Breast epithelium (tissue), 4 donors: ENCODE data around the gene DUS1L. TPM values are rescaled to one million over a fixed set of nuclear protein-coding genes. Genes with fewer than 3 reads are reported as not detected.

Source experiments
- DNase-seq, 2 donors: peaks; one replicate each; pipeline ENCODE4 v3.0.0-alpha.2; 2019; ENCODE audit warnings: low spot score in 2 of 2
- H3K27ac ChIP-seq, 2 donors: fragments of 200-600 bp; sonication (generic) in 1 of 2; one replicate each; pipeline ENCODE4 v1.5.1; 2016 to 2019; ENCODE audit warnings: mild to moderate bottlenecking in 1 of 2
- H3K27me3 ChIP-seq, 2 donors: fragments of 200-600 bp; sonication (generic) in 1 of 2; one replicate each; pipeline versions ENCODE4 v1.5.1 to v1.6.0; 2017 to 2019; ENCODE audit warnings: control low read depth in 1 of 2, mild to moderate bottlenecking in 1 of 2
- H3K36me3 ChIP-seq: fragments of 200-600 bp; one replicate; pipeline ENCODE4 v1.5.1; 2019
- H3K4me1 ChIP-seq, 2 donors: fragments of 200-600 bp; sonication (generic); one replicate each; pipeline ENCODE4 v1.5.1; 2016 to 2019; ENCODE audit warnings: control low read depth in 1 of 2
- H3K4me3 ChIP-seq, 3 donors: fragments of 200-600 bp; sonication (generic); 1 replicate in 2 of 3; 2 replicates in 1 of 3; pipeline ENCODE4 v1.5.1; 2016 to 2019; ENCODE audit warnings: mild to moderate bottlenecking in 3 of 3, moderate library complexity in 2 of 3
- H3K9me3 ChIP-seq, 2 donors: fragments of 200-600 bp; sonication (generic) in 1 of 2; one replicate each; pipeline ENCODE4 v1.5.1; 2016 to 2019; ENCODE audit warnings: control low read depth in 1 of 2
- CTCF ChIP-seq, 3 donors: fragments of 450-650 bp; IDR thresholded peaks; one replicate each; pipeline ENCODE4 v1.5.1; 2016 to 2017; ENCODE audit warnings: antibody characterized with exemption in 3 of 3, mild to moderate bottlenecking in 3 of 3, moderate library complexity in 3 of 3
- POLR2A ChIP-seq: fragments of 450-650 bp; IDR thresholded peaks from one replicate; pipeline ENCODE4 v1.6.1; 2016; ENCODE audit warnings: antibody characterized with exemption, mild to moderate bottlenecking, moderate library complexity
- POLR2AphosphoS5 ChIP-seq, 3 donors: sonication (generic); formaldehyde crosslinking; IDR thresholded peaks; one replicate each; pipeline ENCODE4 v1.6.1; 2017; ENCODE audit warnings: antibody characterized with exemption in 3 of 3
- intact Hi-C: fragments of 100-400 bp; cut with DNase I; formaldehyde crosslinking; loops from one replicate; pipeline ENCODE4 v1.15.1; 2023; ENCODE audit warnings: low total_unique reads
- total RNA-seq, 3 donors: library from RNA; depleted of rRNA; stranded (reverse); fragments of >200 nt; gene quantifications; one replicate each; pipeline ENCODE4 v1.1.0, GENCODE V29; 2016

Gene DUS1L
- total RNA-seq, 3 donors from 2014 or later, result 55.0 to 96.4 (median 82.0) TPM

- no peaks in the 10 kb centered on the region for H3K9me3 ChIP-seq
- intact Hi-C loops, result no loop called here
- H3K27me3 ChIP-seq, result no peaks in the 10 kb centered on the region
- TF ChIP-seq POLR2A (no peak), CTCF (IDR thresholded peaks at IDR 0.05) (no peak), POLR2AphosphoS5 (IDR thresholded peaks at IDR 0.05) (no peak)
- H3K4me3 ChIP-seq, result no peak overlapping the region
- no peak for DNase-seq
- peaks cover 0 to 7% of the 10 kb centered on the region in 2 donors for H3K4me1 ChIP-seq
- peaks cover 5% of the 10 kb centered on the region for H3K36me3 ChIP-seq
- H3K27ac ChIP-seq, result no peak overlapping the region
Observed at GRCh38 chr17:82059272-82060000, 6.2 kb downstream of the DUS1L start.

DNA sequence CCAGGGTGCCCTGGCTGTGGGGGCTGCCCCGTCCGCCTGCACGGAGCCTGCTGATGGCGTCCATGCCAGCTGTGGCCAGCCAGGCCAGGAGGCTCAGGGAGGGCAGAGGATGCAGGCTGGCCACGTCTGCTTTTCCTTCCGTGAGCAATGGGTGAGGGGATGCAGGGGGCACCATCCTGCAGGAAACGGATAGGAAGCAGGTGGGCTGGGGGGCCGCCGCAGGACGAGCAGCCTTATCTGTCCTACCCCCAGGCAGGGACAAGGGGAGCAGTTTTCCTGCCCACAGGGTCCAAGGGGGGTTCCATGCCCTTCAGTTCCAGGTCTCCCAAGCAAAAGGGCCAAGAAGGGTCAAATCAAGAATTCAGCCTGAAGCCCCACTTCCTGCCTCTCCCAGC, 6.8 kb downstream of the DUS1L start:
- no peak for DNase-seq
- no peak for TF ChIP-seq POLR2AphosphoS5 (IDR thresholded peaks at IDR 0.05)
- TF ChIP-seq CTCF (IDR thresholded peaks at IDR 0.05), result no peak
- no peak for TF ChIP-seq POLR2A
- H3K36me3 ChIP-seq, result peaks cover 5% of the 10 kb centered on the region
- intact Hi-C loops, result no loop called here
- H3K4me3 ChIP-seq, result no peak overlapping the region
- H3K4me1 ChIP-seq, result peaks cover 0 to under 1% of the 10 kb centered on the region in 2 donors
- H3K9me3 ChIP-seq, result no peaks in the 10 kb centered on the region
- no peaks in the 10 kb centered on the region for H3K27me3 ChIP-seq
- H3K27ac ChIP-seq, result no peak overlapping the region

GRCh38 chr17:82058230-82058854, 7.3 kb downstream of the DUS1L start:
- H3K27me3 ChIP-seq, result no peaks in the 10 kb centered on the region
- peaks cover 5% of the 10 kb centered on the region for H3K36me3 ChIP-seq
- H3K9me3 ChIP-seq, result no peaks in the 10 kb centered on the region
- H3K4me3 ChIP-seq, result no peak overlapping the region
- peaks cover 0 to 4% of the 10 kb centered on the region in 2 donors for H3K4me1 ChIP-seq
- H3K27ac ChIP-seq, result no peak overlapping the region
- no peak for TF ChIP-seq CTCF (IDR thresholded peaks at IDR 0.05)
- no peak for TF ChIP-seq POLR2A
- TF ChIP-seq POLR2AphosphoS5 (IDR thresholded peaks at IDR 0.05), result no peak
- DNase-seq, result no peak
- intact Hi-C loops, result no loop called here

DNA sequence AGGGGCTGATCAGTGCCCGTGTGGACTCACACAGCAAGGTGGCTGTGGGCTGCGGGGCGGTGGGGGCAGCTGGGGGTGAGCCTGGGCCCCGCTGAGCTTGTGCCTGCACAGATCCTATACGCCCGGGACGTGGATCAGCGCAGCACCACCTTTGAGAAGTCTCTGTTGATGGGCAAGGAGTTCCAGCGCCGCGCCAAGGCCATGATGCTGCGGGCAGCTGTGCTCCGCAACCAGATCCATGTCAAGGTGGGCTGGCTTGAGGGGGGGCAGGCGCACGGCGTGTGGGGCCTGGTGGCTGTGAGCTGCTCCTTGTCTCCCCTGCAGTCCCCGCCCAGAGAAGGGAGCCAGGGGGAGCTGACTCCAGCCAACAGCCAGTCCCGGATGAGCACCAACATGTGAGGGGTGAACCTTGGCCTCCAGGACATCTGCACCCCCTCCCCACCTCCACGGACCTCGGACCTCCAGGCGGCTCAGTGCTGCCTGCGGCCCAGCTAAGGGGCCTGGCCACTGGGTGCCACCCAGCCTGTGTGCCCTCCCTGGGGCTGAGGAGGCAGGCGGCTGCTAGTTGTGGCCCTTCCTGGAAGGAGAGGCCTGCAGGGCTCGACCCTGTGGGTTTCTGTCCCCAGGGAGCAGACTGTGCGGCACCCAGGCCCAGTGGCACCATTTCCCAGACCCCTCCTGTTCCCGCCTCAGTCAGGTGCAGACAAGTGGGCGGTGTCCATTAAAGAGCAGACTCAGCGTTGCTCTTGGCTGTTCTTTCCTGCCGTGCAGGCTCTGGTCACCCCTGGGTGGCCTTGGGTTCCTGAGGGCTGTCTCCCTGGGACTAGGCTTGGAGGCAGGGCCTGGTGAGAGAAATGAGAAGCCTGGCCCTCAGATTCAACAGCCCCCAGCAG, 8.6 kb downstream of the DUS1L start:
- TF ChIP-seq POLR2AphosphoS5 (IDR thresholded peaks at IDR 0.05) (no peak), POLR2A (no peak), CTCF (IDR thresholded peaks at IDR 0.05) (no peak)
- intact Hi-C loops, result no loop called here

More for the DNA sequence above, 8.6 kb downstream of the DUS1L start:
- no peak for DNase-seq
- Histone ChIP-seq H3K36me3 (peaks cover 5% of the 10 kb centered on the region), H3K27ac (no peak overlapping the region), H3K9me3 (no peaks in the 10 kb centered on the region), H3K27me3 (no peaks in the 10 kb centered on the region), H3K4me3 (no peak overlapping the region), H3K4me1 (peaks cover 6 to 15% of the 10 kb centered on the region in 2 donors)
